HG03066 (cell line): ENCODE results near the gene ZNF385C.

Experiments
- ATAC-seq: cut with Tn5 transposase; IDR thresholded peaks from one replicate; pipeline ENCODE4 v1.9.1; 2021; ENCODE audit warnings: low read depth; ENCODE audit not compliant: unreplicated experiment

Gene ZNF385C

GRCh38 chr17:42125565-42125964, 27.3 kb upstream of the ZNF385C start:
- ATAC-seq = no peak

GRCh38 chr17:42124256-42124655, 26.0 kb upstream of the ZNF385C start:
- ATAC-seq = no peak

- ATAC-seq = no peak
Observed at GRCh38 chr17:42122371-42123303, 24.4 kb upstream of the ZNF385C start, which contains the start of gene HSPB9. HSPB9 (plus strand) TSS chr17:42122804; CDS start chr17:42122851, 47 bp downstream.

- ATAC-seq = no peak
Observed at GRCh38 chr17:42120770-42121769, 22.8 kb upstream of the ZNF385C start, which contains the start of gene KAT2A. KAT2A (minus strand) TSS chr17:42121367; CDS start chr17:42121304, 63 bp downstream.

GRCh38 chr17:42120161-42120769, 22.0 kb upstream of the ZNF385C start:
- no peak for ATAC-seq

GRCh38 chr17:42119301-42119700, 21.0 kb upstream of the ZNF385C start:
- ATAC-seq = no peak

- ATAC-seq = no peak
Observed at GRCh38 chr17:42118545-42118944, 20.3 kb upstream of the ZNF385C start.

GRCh38 chr17:42118126-42118510, 19.8 kb upstream of the ZNF385C start:
- no peak for ATAC-seq

GRCh38 chr17:42117397-42118125, 19.3 kb upstream of the ZNF385C start:
- ATAC-seq = no peak

- ATAC-seq = no peak
Observed at GRCh38 chr17:42116705-42117396, 18.6 kb upstream of the ZNF385C start.

- no peak for ATAC-seq
Observed at GRCh38 chr17:42114118-42114517, 15.8 kb upstream of the ZNF385C start.

GRCh38 chr17:42113293-42114069, 15.2 kb upstream of the ZNF385C start:
- ATAC-seq = no peak

- peak; percentile 71 for ATAC-seq
Observed at GRCh38 chr17:42112552-42113176, 14.4 kb upstream of the ZNF385C start, which contains the start of gene DHX58. DHX58 (minus strand) TSS chr17:42112714; CDS start chr17:42111892, 822 bp downstream.

GRCh38 chr17:42111871-42112551, 13.7 kb upstream of the ZNF385C start:
- peak; percentile 4 for ATAC-seq

GRCh38 chr17:42111265-42111636, 13.0 kb upstream of the ZNF385C start:
- ATAC-seq = no peak

GRCh38 chr17:42110301-42111264, 12.3 kb upstream of the ZNF385C start:
- no peak for ATAC-seq
